ENCODE data around the gene GCN1.

GRCh38 chr12:120091371-120092090, 103.0 kb downstream of the GCN1 start:
- TF ChIP-seq EZH2 (IDR thresholded peaks at IDR 0.05; ENCODE audit: low read length, missing control alignments): no peak
- TF ChIP-seq, protein P1, sequence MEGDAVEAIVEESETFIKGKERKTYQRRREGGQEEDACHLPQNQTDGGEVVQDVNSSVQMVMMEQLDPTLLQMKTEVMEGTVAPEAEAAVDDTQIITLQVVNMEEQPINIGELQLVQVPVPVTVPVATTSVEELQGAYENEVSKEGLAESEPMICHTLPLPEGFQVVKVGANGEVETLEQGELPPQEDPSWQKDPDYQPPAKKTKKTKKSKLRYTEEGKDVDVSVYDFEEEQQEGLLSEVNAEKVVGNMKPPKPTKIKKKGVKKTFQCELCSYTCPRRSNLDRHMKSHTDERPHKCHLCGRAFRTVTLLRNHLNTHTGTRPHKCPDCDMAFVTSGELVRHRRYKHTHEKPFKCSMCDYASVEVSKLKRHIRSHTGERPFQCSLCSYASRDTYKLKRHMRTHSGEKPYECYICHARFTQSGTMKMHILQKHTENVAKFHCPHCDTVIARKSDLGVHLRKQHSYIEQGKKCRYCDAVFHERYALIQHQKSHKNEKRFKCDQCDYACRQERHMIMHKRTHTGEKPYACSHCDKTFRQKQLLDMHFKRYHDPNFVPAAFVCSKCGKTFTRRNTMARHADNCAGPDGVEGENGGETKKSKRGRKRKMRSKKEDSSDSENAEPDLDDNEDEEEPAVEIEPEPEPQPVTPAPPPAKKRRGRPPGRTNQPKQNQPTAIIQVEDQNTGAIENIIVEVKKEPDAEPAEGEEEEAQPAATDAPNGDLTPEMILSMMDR (conservative IDR thresholded peaks at IDR 0.05 in 1 of 2, IDR thresholded peaks at IDR 0.05 in 1 of 2; ENCODE audit: low read depth in 1 of 2, low read length in 2 of 2): no peak
